Subcutaneous adipose tissue (tissue), 4 donors: ENCODE measurements around the gene IFITM2. TPM values are rescaled to one million over a fixed set of nuclear protein-coding genes. Genes with fewer than 3 reads are reported as not detected.

Source experiments
- total RNA-seq, 4 donors: library from RNA; depleted of rRNA; stranded (reverse); fragments of >200 nt; gene quantifications; one replicate each; pipeline ENCODE4 v1.1.0, GENCODE V29; 2016
- TF ChIP-seq, protein P1 (sequence below): fragments of 450-650 bp; IDR thresholded peaks from one replicate; pipeline ENCODE4 v1.5.1; 2016; ENCODE audit warnings: low read depth, mild to moderate bottlenecking, control low read depth, antibody characterized with exemption, moderate library complexity

Gene IFITM2
- total RNA-seq, 4 donors from 2014 or later = 116 to 171 (median 144) TPM

DNA sequence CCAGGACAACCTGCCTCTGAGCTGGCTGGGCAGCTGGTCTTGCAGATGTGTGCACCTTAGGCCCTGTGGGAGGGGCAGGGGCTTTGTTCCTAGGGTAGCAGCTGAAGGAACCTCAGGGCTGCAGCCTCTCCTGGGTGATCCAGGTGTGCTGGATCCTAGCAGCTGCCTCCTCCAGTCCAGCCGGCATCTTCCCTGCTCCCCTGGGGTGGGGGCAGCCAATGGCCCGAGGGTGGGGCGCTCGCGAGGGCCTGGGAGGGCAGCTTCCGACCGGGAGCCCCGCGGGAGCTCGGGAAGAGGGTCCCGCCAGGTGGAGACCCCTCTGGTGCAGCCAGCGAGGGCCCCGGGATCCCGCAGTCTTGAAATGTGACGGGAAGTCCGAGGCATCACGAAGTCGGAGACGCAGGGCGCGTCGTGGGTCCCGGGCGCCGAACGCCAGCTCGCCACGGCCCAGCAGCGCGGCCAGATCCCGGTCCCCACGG, 7.9 kb downstream of the IFITM2 start:
- TF ChIP-seq, protein P1, sequence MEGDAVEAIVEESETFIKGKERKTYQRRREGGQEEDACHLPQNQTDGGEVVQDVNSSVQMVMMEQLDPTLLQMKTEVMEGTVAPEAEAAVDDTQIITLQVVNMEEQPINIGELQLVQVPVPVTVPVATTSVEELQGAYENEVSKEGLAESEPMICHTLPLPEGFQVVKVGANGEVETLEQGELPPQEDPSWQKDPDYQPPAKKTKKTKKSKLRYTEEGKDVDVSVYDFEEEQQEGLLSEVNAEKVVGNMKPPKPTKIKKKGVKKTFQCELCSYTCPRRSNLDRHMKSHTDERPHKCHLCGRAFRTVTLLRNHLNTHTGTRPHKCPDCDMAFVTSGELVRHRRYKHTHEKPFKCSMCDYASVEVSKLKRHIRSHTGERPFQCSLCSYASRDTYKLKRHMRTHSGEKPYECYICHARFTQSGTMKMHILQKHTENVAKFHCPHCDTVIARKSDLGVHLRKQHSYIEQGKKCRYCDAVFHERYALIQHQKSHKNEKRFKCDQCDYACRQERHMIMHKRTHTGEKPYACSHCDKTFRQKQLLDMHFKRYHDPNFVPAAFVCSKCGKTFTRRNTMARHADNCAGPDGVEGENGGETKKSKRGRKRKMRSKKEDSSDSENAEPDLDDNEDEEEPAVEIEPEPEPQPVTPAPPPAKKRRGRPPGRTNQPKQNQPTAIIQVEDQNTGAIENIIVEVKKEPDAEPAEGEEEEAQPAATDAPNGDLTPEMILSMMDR = no peak

DNA sequence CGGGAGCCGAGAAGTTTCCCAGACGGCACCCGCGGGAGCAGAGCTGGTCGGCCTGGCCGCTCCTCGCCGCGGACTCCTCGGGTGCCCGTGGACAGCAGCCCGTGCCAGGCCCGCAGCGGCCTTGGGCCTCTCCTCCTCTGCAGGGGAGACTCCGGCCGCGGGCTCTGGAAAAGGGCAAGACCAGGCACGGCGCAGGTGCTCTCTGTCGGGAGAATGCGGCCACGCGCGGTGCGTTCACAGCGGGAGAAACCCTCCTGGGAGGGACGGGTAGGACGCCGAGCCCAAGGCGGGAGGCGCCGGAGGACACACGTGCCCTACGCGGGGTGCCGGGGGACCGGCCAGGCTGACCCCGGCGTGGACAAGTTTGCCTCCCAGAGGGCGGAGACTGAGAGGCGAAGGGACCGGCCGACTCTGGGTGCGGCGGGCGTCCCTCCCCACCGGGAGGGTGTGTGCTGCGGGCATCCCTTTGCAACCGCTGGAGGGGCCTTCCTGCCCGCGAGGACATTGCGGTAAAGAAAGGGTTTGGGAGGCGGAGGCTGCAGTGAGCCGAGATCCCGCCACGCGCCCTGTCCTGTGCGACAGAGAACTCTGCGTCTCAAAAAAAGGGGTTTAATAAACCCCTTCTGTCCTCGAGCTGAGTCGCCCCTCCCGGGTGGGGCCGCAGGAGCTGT, 8.6 kb downstream of the IFITM2 start:
- TF ChIP-seq, protein P1 = no peak

DNA sequence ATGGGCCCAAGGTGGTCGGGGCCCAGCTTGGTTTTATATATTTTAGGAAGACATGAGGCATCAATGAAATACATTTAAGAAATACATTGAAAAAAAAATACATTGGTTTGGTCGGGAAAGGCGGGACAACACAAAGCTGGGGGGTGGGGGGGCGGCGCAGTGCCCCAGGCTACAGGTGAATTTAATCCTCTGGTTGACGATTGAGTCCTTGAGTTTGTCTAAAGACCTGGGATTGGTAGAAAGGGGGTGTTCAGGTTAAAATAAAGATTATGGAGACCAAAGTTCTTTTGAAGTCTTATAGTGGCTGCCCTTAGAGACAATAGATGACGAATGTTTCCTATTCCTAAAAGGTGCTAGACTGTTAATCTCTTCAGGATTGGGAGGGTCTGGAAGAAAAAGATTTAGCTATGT, 9.3 kb downstream of the IFITM2 start:
- TF ChIP-seq, protein P1 = no peak

GRCh38 chr11:324156-324555, 16.5 kb downstream of the IFITM2 start:
- TF ChIP-seq, protein P1 = no peak

- TF ChIP-seq, protein P1 = no peak
Observed at GRCh38 chr11:325796-326591, 18.4 kb downstream of the IFITM2 start.

GRCh38 chr11:326592-326841, 18.9 kb downstream of the IFITM2 start:
- TF ChIP-seq, protein P1 = no peak

DNA sequence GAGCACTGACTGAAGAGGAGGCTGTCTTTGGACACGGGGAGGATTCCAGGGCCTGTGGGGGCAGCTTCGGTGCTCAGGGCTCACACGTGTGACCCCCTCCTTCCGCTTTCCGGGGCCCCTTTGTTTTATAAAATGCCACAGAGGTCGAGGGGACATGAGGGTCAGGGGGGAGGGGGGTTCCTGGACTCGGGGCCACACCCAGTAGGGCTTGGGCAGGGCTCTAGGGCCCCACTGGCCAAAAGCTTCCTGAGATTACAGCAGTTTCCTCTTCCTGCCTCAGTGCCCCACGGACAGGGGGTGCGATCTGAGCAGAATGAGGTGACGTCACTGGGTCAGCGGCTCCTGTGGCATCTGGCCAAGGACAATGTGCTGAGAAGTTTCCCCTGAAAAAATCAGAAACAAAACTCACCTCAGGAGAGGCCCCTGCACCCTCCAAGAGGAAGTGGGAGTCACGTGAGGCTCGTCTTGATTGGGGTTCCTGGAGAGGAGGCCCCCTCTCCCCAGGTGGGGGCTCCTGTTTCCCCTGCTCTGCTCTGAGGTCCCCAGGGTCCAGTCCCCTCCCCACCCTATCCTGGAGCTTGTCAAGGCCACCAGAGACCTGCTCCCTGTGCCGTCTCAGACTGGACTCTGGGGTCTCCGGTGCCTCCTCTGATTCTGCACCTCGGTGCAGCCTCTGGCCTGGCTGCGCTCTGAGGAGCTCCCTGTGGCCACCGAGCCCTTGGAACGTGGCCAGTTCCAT, 19.4 kb downstream of the IFITM2 start:
- TF ChIP-seq, protein P1 = no peak
